Hypothalamus (tissue), 51 donors: ENCODE data around the gene CORO1C.

Experiments used
- DNase-seq, 51 donors: peaks; one replicate each; lab custom pipeline; 2025; lab: John Stamatoyannopoulos, UW

CORO1C gene

DNA sequence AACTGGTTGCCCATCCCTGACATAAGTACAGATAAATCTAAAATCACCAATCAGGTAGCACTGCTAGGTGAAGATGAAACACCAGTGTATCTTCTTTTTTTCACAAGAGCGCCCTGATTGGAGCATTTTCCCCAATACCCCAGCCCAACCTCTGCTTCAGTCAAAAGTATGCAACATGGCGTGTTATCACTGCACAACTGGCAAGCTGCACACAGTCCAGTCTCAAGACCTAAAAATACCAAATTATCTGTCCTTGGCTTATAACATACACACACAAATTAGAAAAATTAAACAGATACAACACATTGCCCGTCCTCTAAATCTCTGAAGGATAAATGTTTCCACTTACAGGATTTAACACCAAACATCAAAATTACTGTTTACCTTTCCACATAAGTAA, 77.4 kb downstream of the CORO1C start:
- no peak for DNase-seq

DNA sequence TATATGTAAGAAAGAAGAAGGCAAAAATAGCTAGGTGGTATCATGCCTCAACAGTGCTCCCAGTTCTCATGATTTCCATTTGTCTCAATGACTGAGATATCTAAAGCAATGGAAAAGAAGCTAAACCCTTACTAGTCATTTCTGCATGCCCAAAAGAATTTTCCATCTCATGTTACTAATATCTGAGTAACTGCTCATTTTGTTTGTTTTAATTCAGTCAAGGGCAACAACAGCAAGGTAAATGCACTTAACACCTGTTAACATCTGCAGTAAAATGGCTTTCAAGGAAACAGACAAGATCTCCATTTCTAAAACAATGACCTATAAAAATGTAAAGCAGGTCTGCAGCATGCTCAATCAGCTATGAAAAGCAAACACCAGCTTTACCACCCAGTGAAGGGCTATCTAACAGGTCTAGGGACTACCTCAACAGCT, 78.2 kb downstream of the CORO1C start:
- DNase-seq: no peak

DNA sequence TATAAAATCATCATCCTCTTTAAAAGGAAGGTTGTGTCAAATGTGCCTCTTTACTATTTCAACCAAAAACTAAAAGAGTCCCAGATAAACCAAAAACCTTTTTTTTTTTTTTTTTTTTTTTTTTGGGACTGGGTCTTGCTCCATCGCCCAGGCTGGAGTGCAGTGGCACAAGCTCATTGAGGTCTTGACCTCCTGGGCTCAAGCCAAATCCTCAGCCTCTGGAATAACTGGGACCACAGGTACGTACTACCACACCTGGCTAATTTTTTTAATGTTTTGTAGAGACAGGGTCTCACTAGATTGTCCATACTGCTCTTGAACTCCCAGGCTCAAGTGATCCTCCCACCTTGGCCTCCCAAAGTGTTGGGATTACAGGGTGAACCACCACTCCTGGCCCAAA, 81.2 kb downstream of the CORO1C start:
- no peak for DNase-seq

DNA sequence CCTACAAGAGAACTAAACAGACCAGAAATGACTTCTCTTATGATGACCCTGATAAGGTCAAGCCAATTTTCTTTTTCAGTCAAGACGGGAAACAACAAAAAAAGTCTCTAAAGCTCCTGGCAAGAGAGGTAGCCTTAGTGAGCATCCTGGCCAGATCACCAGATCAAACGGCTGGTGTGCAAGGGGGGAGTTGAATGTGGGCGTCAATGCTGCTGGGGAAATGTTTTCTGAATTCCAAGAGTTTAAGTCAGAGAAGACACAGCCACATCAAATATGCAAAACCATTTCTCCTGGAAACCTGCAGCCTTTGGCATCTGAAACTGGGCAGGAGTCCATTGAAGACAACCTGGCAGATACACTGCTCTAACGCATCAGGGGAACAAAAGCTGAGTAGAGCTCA, 81.6 kb downstream of the CORO1C start:
- DNase-seq: no peak

DNA sequence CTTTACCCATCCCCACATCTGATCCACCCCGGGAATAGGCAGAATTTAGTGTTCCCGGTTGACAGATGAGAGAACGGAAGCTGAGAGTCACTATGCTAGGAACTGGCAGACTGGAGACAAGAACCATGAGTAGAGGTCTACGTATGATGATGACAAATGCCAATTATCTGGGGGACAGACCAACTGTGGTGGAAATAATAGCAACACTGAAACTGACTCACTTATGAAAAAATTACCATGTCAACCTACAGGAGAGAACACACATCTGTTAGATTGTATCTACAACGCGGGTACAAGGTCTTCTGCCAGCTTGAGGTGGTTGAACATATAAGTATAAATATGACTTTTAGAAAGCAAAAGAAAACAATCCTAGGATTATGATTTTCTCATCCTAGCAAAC, 82.2 kb downstream of the CORO1C start:
- no peak for DNase-seq

DNA sequence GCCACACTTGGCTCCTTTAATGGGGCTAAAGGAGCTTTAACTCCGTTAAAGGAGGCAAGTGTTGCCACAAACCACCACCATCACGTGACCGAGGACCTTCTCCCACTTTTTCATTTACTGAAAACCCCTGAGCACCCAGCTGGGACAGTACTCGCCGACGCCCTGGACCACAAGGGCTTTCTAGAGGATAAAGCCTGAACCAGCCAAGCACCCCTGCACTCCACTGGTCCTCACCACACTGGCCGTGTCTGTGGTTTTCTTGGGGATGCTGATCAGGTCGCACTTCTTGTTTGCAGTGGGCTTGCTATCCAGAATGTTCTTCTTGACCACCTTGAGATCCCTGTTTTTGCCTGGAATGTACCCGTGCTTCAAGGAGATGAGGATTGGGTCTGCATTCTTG, 82.9 kb downstream of the CORO1C start:
- DNase-seq: no peak

DNA sequence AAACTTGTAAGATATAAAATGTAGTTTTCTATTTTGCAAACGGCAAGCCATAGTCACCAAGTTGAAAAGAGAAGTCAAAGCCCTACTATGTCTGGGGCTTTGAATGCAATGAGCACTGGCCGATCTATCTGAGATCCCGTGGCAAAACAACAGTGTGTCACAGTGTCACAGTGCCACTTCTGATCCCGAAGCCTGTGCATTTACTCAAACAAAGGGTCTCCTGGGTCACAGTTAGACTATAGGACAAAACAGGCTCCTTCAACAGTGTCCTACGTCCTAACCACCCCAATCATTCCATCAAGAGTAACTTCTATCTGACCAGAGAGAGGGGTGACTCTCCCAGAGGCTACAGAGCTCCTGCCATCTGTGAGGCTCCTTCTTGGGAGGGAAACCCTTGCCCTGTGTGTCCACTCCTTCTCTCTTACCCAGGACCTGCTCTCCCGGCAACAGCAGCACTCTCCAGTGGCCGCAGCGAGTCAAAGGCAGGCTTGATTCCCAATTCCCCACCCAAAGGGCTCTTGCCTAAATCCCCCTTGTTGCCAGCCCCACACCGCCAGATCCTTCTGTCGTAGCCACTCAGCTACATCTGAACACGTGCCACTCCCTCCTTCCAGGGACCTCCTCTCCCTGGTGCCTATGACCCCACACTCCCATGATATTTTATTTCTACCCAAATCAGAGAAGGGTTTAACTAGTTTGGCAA, 83.6 kb downstream of the CORO1C start:
- no peak for DNase-seq

DNA sequence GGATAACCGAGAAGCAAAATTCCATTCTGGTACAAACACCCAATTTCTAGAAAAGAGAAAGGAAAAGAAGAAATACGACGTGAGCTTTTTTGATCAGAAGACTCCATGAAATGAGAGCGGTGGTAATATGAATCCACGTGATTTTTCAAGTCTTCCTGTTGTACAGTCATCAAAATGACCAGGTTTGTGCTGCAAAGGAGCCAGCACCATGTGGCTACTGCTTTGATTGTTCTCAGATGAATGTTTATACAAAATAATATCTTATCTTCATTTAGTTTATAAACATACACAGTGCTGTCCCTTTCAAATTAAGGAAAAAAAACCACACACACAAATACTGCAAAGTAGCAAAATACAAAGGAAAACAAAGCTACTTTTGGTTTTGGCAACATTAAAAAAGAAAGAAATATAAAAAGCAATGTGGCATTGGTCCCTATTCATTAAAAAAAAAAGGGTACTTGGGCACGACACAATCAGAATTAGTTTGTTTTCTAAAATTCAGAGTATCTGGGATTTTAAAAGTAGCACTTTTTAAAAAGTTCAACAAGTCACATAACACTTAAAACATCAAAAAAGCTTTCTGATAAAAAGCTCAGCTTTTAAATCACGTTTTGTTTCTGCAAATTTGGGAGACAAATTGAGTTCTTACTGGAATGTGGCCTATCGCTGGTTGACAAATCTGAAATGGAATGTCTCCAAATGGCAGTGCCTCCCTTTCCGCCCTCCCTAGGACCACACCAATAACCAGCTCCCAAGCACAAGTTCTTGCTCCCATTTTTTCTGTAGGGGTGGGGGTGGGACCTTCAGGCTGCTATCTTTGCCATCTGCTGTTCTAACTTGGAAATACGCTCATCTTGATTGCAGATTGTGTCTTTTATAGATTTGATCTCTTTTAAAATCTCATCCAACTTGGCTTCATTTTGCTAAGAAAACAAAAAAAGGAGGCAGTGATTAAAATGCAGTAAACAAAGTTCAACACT, 84.4 kb downstream of the CORO1C start:
- DNase-seq: no peak

DNA sequence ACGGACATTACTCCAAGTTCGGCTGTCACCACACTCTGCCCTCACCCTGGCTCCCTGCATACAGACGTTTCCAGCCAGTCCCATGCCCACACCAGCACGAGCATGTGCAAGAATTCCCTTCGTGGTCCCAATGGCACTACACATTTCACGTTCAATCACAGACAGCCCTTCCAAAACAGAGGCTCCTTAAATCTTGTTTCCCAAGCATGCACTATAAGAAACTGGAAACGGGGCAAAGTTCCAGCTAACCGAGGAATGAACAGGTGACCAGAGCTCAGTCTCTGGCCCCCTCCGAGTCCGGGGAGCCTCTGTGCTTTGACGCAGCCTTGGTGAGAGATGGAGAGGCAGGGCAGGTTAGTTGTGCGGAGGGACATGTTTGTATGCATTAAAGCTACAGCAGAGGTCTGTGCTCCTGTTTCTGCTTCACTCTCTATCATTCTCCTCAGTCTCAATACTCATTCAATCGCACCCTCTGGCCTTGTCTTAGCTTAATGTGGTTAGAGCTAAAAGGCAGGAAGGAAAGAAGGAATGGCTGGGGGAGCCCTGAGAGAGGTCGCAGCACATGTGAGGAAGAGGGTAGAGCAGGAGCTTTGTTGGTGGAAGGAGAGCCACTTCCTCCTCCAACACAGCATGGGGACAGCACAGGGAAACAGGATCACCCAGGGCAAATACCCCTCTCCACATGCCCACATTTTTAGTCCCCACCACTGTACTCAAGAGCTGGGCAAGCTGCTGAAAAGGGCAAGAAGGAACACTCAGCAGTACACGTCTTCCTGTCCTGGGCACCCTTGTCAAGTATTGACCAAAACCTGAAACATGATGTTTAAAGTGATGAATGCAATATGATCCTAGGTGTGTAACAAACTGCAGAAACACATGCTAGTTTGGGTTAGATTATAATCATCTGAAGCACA, 85.4 kb downstream of the CORO1C start:
- no peak for DNase-seq

DNA sequence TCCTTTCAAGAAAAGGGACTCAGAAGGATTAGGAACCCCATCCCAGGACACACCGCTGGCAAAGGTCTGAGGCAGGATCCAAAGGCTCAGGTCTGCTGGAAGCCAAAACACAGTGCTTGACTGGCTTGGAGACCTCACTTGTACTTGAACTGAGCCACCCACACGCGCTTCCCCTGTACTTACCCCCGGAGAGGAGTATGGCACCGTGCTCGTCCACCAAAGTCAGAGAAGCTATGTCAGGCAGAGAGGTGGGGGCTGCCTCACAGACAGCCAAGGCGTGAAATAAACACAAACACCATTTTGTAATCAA, 86.6 kb downstream of the CORO1C start:
- DNase-seq: no peak

DNA sequence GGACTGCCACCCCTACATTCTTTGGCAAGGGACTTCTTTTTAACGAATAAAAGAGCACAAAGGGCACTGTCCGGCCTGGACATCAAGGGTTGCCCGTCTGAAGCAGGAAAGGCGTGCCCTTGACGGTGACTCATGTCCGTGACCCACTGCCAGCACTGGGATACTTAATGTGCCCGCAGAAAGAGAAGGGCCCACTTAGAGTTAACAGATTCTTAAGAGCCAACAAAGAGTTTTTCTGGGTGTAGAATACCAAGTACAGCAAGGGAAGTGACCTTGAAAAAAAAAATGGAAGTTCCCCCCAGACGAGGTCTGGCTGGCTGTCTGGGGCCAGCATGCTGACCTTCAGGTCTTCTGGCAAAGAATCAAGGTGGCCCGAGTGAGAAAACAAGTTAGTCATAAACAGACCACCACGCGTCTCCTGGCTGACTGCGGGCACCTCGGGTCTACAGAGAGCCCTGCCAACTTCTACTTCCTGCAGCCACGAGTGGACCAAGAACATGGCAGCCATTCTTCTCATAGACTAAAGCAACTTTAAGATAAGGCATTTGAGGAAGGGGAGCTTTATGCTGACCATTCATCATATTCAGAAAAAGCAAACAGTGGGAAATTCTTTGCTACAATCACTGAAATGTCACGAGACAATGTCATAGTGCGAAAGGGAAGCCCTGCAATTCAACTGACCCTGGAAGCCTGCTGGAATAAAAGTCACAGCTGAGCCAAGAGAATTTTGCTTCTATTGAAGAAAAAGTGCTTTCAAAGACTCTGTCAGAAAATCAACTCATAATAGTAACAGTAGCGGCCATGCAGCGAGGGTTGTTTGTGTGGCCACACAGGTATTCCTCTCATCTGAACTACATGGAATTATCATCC, 87.1 kb downstream of the CORO1C start:
- DNase-seq: peak in 30 of 51 donors; percentile 18 to 81 (median 48)

DNA sequence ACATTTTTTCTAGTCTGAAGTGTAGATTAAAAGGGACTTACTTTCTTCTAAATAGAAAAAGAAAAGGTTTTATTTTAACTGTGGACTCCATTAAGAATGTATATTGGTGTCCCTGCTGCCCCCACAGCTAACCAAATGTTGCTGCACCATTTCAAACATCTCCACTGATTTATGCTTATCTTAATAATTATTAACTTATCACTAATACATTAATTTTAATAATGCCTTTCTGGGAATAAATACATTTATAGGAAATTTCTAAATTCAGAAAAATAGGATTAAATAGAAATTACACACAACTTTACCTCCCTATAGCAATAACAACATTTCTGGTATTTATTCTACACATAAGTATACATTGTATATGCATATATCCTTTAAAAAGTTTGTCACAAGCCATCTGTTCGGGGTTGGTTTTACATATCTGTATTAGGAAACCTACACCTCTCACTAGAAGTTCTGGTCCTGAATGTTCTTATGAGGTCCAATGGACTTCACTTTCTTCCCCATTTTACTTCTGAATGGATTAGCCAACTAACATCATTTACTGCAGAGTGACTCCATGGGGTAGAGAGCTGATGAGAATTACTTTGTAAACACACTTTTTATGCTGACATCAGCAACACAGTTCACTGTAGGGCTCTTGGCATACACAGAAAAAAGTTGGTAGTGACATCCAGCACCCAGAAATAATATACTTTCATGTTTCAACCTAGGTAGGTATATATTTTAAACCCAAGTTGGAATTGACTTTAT, 88.2 kb downstream of the CORO1C start:
- no peak for DNase-seq

DNA sequence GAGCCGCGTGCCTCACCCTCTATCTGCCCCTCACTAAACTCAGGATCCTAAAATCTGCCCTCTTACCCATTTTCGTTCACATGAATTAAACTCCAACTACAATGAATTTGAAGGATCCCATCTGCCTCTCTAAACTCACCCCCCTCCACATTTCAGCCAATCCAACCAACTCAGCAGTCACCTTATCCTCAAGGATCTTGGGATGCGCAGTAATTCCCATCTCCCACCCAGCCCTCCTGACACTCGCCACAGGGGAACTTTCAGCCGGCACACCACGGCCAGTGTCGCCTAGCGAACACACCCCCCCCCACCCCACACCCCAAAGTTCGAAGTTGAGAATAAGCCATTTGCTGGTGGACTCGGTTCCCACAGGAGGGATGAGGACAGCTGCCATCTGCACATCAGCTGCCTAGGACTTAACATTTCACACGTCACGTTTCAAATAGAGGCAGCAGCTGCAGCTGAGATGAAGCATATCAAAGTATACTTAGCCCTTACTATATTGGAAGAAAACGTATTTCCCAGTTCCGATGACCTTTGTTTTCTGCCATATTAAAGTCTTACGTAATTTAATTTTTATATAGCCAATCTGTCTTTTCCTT, 88.9 kb downstream of the CORO1C start:
- DNase-seq: no peak

DNA sequence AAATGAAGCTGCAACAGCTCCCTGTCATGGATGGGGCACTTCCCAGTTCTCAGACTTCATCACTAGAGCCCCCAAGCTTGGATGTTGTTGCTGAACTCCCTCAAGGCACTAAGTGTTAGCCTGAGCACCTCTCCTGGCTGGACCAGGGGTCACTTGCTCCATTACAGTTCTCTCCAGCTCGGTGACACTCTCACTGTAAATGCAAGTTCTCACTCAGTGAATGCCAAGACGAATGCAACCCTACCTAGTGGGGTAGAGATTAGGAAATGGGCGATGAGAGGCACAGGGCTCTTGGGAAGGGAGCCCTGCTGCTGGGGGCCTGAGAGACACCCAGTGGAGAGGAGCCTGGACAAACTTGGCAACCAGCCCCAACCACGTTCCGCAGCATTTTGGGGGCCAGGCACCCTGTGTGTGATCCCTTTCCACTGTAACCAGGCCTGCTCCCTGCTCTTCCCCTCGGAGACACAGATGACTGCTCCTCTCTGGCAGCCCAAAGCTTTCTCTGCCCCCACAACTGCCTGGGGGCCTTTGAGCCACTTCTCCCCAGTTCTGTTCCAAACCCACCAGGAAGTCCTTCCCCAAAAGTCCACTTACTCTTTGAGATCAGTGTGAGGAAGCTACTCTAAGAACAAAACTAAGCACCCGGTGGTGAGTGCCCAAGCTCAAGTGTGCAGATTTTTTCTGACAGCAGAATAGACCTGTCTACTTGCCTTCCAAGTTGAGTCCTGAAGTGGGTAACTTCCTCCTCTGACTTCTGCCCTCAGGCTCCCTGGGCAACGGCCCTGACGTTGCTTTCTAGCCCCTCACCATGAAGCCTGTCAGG, 89.7 kb downstream of the CORO1C start:
- DNase-seq: peak in 1 of 51 donors; percentile 23

DNA sequence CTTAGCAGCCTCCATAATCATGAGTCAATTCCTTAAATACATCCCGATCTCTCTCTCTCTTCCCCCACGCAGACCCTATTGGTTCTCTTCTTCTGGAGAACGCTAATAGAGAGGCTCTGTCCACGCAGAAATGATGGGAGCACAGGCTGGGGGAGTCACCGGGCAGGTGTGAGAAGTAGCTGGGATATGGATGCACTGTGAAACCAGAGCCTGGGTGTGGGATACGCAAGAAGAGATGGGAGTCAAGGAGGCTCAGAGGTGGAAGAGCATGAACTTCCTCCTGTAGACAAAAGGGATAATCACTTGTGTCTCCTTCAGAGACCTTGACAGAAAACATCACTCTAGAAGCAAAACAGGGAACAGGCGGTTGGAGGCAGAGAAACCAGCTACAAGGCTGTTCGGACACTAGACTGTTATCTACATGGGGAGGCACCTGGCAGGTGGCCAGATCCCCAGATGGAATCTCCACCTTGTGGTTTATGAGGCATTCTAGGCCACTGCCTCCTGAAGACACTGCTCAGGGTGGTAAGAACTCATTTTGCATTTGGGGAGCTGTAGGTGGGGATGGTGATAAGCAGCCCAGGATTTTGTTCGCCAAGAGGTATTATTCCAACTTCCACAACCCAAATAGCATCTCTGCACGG, 90.4 kb downstream of the CORO1C start:
- peak in 1 of 51 donors; percentile 19 for DNase-seq

DNA sequence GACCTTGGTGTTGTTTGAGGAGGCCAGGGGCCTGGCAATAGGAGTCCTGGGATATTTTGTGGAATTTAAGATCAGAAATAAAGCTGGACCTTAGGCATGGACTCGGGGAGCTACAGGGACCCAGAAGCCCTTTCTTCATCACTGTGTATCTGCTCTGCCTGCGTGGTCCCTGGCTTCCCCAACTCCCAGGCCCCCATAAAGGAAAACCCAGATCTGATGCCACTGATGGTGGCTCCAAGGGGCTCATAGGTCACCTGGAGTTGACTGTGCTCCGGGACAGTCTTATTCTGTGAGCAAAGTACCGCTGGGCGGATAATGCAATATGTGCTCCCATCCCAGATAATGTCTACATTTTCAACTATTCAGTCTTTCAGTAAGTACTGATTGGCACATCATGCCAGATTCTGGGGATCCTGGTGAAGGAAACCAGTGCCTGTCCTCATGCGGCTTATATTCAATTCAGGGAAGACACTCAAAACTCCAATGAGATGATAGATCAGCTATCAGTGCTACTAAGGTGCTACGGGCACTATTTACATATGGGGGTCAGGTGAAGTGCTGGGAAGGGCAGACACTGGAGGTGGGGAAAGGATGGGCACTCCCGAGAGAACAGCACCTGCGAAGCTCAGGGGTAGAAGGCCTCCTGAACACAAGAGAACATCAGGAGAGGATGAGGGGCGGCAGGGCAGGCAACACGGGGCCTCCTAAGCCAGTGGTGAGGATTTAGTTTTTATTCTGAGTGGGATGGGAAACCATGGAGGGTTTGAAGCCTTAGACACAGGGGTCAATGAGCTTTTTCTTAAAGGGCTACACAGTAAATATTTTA, 92.1 kb downstream of the CORO1C start:
- no peak for DNase-seq
